Type B pancreatic cell (in vitro differentiated cells): ENCODE measurements around the gene EPAS1. TPM values are rescaled to one million over a fixed set of nuclear protein-coding genes. Genes with fewer than 3 reads are reported as not detected.

ENCODE experiments used
- DNase-seq: peaks from one replicate; pipeline ENCODE4 v3.0.0; 2021; ENCODE audit warnings: mixed read lengths; ENCODE audit not compliant: unreplicated experiment; ENCODE audit errors: extremely low spot score
- H3K27ac Mint-ChIP-seq: 2 replicates; pipeline ENCODE4 v1.8.0; 2021; ENCODE audit warnings: mild to moderate bottlenecking, mixed read lengths
- H3K27me3 Mint-ChIP-seq: 2 replicates; pipeline ENCODE4 v1.8.0; 2021; ENCODE audit warnings: mixed read lengths
- H3K36me3 Mint-ChIP-seq: 2 replicates; pipeline ENCODE4 v1.8.0; 2021; ENCODE audit warnings: mixed read lengths
- H3K4me1 Mint-ChIP-seq: one replicate; pipeline ENCODE4 v1.8.0; 2021; ENCODE audit warnings: mixed read lengths; ENCODE audit not compliant: unreplicated experiment
- H3K4me3 Mint-ChIP-seq: 2 replicates; pipeline ENCODE4 v1.8.0; 2021; ENCODE audit warnings: mild to moderate bottlenecking, mixed read lengths
- H3K9me3 Mint-ChIP-seq: 2 replicates; pipeline ENCODE4 v1.8.0; 2021; ENCODE audit warnings: mixed read lengths
- CTCF ChIP-seq: fragments of 200-600 bp; sonication (generic); conservative IDR thresholded peaks from 2 replicates; pipeline ENCODE4 v1.5.0; 2021; ENCODE audit warnings: antibody characterized with exemption, mild to moderate bottlenecking
- total RNA-seq: library from RNA; stranded (reverse); gene quantifications from 2 replicates; pipeline ENCODE4 v1.2.1, GENCODE V29; 2021; ENCODE audit warnings: low replicate concordance

EPAS1 gene
- total RNA-seq, 1 donor from 2014 or later: 59.8 TPM

GRCh38 chr2:46256563-46257142, 40.6 kb upstream of the EPAS1 start:
- no peak for DNase-seq
- Mint-ChIP-seq H3K36me3 (no peaks in the 10 kb centered on the region), H3K27ac (no peak overlapping the region), H3K9me3 (no peaks in the 10 kb centered on the region), H3K27me3 (no peaks in the 10 kb centered on the region), H3K4me1 (peaks cover 9% of the 10 kb centered on the region), H3K4me3 (no peak overlapping the region)
- no peak for TF ChIP-seq CTCF

DNA sequence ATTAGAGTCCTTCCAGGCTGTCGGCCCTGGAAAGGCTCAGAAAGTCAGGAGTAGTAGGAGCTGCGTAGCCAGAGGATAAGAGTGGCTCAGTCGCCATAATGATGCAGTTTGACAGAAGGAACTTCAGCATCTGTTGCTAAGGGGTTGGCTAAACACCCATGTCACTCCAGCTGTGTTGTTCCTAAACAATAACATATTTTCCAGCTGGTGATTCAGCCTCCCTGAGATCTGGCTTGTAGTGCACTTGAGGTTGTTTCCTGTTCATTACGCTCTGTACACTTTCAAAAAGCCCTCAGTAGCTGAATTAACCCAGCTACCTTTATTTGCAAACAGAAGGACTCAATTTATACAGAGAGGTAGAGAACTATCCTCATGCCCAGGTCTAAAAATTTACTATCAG, 39.7 kb upstream of the EPAS1 start:
- no peak for DNase-seq
- no peak for TF ChIP-seq CTCF
- no peak overlapping the region for H3K4me3 Mint-ChIP-seq
- peaks cover 9% of the 10 kb centered on the region for H3K4me1 Mint-ChIP-seq
- H3K27ac Mint-ChIP-seq: no peak overlapping the region
- H3K27me3 Mint-ChIP-seq: no peaks in the 10 kb centered on the region
- H3K9me3 Mint-ChIP-seq: no peaks in the 10 kb centered on the region
- no peaks in the 10 kb centered on the region for H3K36me3 Mint-ChIP-seq

- Mint-ChIP-seq H3K27ac (no peak overlapping the region), H3K4me3 (no peak overlapping the region), H3K36me3 (no peaks in the 10 kb centered on the region), H3K4me1 (peaks cover 3% of the 10 kb centered on the region), H3K27me3 (no peaks in the 10 kb centered on the region), H3K9me3 (no peaks in the 10 kb centered on the region)
- DNase-seq: no peak
- TF ChIP-seq CTCF: no peak
Measured at GRCh38 chr2:46257980-46258379, 39.2 kb upstream of the EPAS1 start.

DNA sequence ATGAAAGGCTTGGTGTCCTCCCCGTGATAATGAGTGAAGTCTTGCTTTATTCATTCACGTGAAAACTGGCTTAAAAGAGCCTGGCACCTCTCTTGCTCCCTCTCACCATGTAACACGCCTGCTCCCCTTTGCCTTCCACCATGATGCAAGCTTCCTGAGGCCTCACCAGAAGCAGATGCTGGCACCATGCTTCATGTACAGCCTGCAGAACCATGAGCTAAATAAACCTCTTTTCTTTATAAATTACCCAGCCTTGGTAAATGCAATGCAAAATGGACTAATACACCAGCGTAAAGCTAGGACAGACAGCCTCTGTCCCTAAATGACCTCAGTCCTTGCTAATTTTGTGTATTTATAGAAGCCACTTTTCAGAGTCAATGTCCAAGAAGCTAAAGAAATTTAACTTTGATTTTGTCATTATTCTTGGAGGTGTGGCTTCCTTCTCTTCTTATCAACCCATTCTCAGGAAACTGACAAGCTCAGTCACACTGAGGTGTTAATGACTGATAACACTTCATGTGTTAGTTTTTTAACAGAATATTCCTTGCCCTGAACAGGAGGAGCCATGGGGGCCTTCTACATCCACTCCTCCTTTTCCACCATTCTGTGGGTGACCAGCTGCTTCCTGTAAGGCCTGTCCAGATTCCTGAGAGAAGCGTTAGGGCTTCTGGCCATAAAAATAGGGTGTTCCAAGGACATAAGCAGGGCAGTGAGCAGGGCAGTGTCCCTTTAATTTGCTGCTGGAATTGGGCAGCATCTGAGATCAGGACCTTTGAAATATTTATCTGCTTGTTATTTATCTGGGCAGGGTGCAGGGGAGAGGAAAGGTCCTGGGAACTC, 38.0 kb upstream of the EPAS1 start:
- H3K4me3 Mint-ChIP-seq: no peak overlapping the region
- TF ChIP-seq CTCF: no peak
- no peak for DNase-seq
- no peaks in the 10 kb centered on the region for H3K27me3 Mint-ChIP-seq
- no peaks in the 10 kb centered on the region for H3K36me3 Mint-ChIP-seq
- no peak overlapping the region for H3K27ac Mint-ChIP-seq
- H3K9me3 Mint-ChIP-seq: no peaks in the 10 kb centered on the region
- H3K4me1 Mint-ChIP-seq: no peaks in the 10 kb centered on the region

DNA sequence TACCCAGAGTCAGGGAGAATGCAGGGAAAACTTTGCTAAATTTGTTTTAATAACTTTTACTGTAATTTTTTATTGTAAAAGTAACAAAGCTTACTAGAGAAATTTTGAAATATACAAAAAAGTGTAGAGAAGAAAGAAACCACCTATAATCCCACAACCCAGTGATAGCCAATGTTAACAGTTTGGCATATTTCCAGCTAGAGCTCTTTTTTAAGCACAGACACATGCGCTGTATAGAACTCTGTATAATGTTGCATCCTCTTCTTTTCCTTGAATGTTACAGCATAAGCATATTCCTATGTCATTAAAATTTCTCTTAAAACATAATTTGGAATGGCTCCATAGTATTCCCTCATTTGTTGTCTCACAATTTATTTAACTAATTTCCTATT, 37.4 kb upstream of the EPAS1 start:
- no peaks in the 10 kb centered on the region for H3K27me3 Mint-ChIP-seq
- no peaks in the 10 kb centered on the region for H3K36me3 Mint-ChIP-seq
- H3K4me3 Mint-ChIP-seq: no peak overlapping the region
- no peak overlapping the region for H3K27ac Mint-ChIP-seq
- DNase-seq: no peak
- no peaks in the 10 kb centered on the region for H3K4me1 Mint-ChIP-seq
- H3K9me3 Mint-ChIP-seq: no peaks in the 10 kb centered on the region
- no peak for TF ChIP-seq CTCF
